ENCODE data around the gene MYCBP2. TPM values are rescaled to one million over a fixed set of nuclear protein-coding genes. Genes with fewer than 3 reads are reported as not detected.

MYCBP2 gene
- total RNA-seq, 1 donor from 2014 or later = 91.6 TPM

- H3K4me1 ChIP-seq = no peaks in the 10 kb centered on the region
- peaks cover 37% of the 10 kb centered on the region for H3K36me3 ChIP-seq
- ATAC-seq (no peak), DNase-seq (no peak)
- intact Hi-C loops (cut with DNase I) = no loop called here
- H3K27ac ChIP-seq = no peak overlapping the region
- no peak for TF ChIP-seq CTCF (IDR thresholded peaks at IDR 0.05)
- H3K27me3 ChIP-seq (ENCODE audit: low read depth) = no peaks in the 10 kb centered on the region
- H3K4me3 ChIP-seq = no peak overlapping the region
- H3K9me3 ChIP-seq = no peaks in the 10 kb centered on the region
Observed at GRCh38 chr13:77225946-77226345, 100.9 kb downstream of the MYCBP2 start.

- no peak for TF ChIP-seq CTCF (IDR thresholded peaks at IDR 0.05)
Observed at GRCh38 chr13:77222909-77223308, 104.0 kb downstream of the MYCBP2 start.

GRCh38 chr13:77222000-77222690, 104.7 kb downstream of the MYCBP2 start:
- no peaks in the 10 kb centered on the region for H3K27me3 ChIP-seq (ENCODE audit: low read depth)
- ATAC-seq (no peak), DNase-seq (no peak)
- H3K9me3 ChIP-seq = no peaks in the 10 kb centered on the region
- intact Hi-C loops (cut with DNase I) = no loop called here
- no peak for TF ChIP-seq CTCF (IDR thresholded peaks at IDR 0.05)
- no peak overlapping the region for H3K27ac ChIP-seq
- H3K4me3 ChIP-seq = no peak overlapping the region
- no peaks in the 10 kb centered on the region for H3K4me1 ChIP-seq
- H3K36me3 ChIP-seq = peaks cover 47% of the 10 kb centered on the region

More at GRCh38 chr13:77222909-77223308, 104.0 kb downstream of the MYCBP2 start:
- Histone ChIP-seq H3K4me1 (no peaks in the 10 kb centered on the region), H3K36me3 (peaks cover 40% of the 10 kb centered on the region), H3K27ac (no peak overlapping the region), H3K4me3 (no peak overlapping the region), H3K27me3 (ENCODE audit: low read depth) (no peaks in the 10 kb centered on the region), H3K9me3 (no peaks in the 10 kb centered on the region)
- ATAC-seq = no peak
- DNase-seq = no peak
- intact Hi-C loops (cut with DNase I) = no loop called here

- intact Hi-C loops (cut with DNase I) = no loop called here
Observed at GRCh38 chr13:77219401-77219800, 107.5 kb downstream of the MYCBP2 start.

GRCh38 chr13:77218274-77218673, 108.6 kb downstream of the MYCBP2 start:
- no peaks in the 10 kb centered on the region for H3K27me3 ChIP-seq (ENCODE audit: low read depth)
- TF ChIP-seq CTCF (IDR thresholded peaks at IDR 0.05) = no peak
- intact Hi-C loops (cut with DNase I) = no loop called here
- H3K4me1 ChIP-seq = no peaks in the 10 kb centered on the region
- ATAC-seq (no peak), DNase-seq (no peak)
- no peak overlapping the region for H3K27ac ChIP-seq
- no peak overlapping the region for H3K4me3 ChIP-seq
- H3K9me3 ChIP-seq = no peaks in the 10 kb centered on the region
- peaks cover 63% of the 10 kb centered on the region for H3K36me3 ChIP-seq

More at GRCh38 chr13:77219401-77219800, 107.5 kb downstream of the MYCBP2 start:
- Histone ChIP-seq H3K27ac (no peak overlapping the region), H3K36me3 (peaks cover 63% of the 10 kb centered on the region), H3K4me1 (no peaks in the 10 kb centered on the region), H3K4me3 (no peak overlapping the region), H3K9me3 (no peaks in the 10 kb centered on the region), H3K27me3 (ENCODE audit: low read depth) (no peaks in the 10 kb centered on the region)
- no peak for ATAC-seq
- TF ChIP-seq CTCF (IDR thresholded peaks at IDR 0.05) = no peak
- DNase-seq = no peak
